GM21528 (cell line): ENCODE measurements around the gene ECEL1.
"Not testable (repeated sequence)": the region's sequence is repeated elsewhere in the genome, so short reads cannot be mapped to it uniquely, and the experiment has no call there.

ENCODE experiments used
- ATAC-seq: cut with Tn5 transposase; IDR thresholded peaks from one replicate; pipeline ENCODE4 v1.9.1; 2021; ENCODE audit warnings: mild to moderate bottlenecking, moderate library complexity; ENCODE audit not compliant: unreplicated experiment, low FRiP score

ECEL1 gene

DNA sequence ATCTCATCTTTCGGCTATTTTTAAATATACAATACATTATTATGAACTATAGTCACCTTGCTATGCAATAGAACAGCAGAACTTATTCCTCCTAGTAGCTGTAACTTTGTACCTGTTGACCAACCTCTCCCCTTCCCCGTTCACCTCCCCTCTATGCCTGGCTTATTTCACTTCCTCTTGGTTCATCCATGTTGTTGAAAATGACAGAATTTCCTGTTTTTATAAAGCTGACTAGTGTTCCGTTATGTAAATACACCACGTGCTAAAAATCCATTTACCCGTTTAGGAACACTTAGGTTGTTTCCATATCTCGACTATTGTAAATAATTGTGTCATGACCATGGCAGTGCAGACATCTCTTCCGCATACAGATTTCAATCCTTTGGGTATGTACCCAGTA lies 21.4 kb downstream of the ECEL1 start:
- ATAC-seq = no peak

DNA sequence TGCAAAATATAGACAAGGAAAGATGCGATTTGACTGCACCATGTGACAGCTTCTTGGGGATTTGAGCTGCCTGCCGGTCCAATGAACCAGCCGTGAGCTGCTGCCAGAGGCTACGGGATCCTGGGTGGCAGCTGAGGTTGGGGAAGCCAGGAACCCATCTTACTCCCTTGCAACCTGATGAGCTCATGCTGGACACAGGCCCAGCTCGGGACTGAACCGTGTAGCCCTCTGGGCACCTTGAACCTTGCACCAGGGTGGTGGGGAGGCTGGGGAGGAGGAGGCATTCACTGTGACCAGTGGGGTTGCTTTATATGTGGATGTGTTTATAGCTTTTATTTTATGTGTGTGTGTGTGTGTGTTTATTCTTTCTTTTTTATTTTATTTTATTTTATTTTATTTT lies 22.6 kb downstream of the ECEL1 start:
- ATAC-seq = no peak

DNA sequence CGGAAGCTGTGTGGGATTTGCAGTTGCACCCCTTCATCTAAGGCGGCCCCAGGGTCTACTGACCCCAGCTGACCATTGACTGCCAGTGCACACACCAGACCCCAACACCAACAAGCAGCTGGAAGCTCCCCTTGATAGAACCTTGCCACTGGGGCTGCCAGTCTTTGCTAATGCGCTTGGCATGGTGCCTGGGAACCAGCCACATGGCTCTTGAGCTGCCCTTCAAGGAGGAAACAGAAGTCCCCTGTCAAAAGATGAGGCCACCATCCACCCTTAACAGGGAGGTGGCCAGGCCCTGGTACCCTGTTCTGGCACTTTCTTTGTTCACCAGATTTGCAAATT lies 23.1 kb downstream of the ECEL1 start:
- ATAC-seq = no peak

DNA sequence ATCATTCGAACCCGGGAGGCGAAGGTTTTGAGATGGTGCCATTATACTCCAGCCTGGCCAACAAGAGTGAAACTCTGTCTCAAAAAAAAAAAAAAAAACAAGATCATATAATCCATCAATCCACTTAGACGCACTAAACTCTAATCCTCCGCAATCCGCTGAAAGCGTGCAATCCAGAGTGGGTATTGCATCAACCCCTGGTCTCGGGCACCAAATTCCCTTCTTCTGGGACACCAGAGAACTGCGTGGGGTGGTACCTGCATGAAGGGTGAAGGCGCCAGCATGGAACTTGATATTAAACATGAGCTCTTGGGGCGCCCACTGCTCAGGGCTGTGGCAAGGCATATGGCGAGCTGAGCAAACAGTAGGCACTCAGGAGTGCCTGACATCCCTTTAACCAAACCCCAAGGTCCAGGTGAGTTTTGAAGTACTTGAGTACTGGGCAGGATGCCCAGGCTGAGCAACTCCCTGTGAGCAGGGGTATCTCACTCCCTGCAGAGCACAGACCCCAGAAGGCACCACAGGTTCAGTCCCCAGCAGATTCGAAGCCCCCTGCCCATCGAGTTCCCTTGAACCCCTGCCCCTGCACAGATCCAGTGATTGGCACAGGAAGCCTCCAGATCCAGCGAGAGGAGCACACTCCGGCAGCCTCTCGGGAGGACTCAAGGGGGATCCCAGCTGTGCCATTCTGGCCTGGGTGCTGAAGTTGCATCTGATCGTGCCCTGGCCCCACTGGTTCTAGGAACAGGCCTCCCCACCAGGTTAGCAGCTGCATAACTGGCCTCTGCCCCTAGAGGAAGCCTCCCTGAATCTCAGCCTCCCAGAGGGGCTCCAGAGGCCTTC lies 23.7 kb downstream of the ECEL1 start:
- ATAC-seq = no peak

DNA sequence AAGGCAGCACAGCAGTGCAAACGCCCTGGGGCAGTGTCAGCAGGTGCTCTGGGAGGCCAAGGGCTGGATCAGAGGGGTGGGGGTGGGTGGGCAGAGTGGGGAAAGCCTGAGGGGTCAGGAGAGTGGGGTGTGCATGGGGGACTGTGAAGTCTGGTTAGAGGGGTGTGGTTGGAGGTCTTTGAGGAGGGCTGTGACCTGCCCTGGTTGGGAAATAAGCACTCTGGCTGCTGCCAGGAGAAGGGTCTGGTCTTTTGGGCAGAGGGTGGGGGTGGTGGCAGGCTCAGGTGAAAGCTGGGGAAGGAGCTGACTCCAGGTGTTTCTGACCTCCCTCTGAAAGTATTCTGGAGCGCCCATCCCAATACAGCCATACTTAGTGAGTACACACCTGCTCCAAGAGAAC lies 27.5 kb downstream of the ECEL1 start:
- no peak for ATAC-seq

DNA sequence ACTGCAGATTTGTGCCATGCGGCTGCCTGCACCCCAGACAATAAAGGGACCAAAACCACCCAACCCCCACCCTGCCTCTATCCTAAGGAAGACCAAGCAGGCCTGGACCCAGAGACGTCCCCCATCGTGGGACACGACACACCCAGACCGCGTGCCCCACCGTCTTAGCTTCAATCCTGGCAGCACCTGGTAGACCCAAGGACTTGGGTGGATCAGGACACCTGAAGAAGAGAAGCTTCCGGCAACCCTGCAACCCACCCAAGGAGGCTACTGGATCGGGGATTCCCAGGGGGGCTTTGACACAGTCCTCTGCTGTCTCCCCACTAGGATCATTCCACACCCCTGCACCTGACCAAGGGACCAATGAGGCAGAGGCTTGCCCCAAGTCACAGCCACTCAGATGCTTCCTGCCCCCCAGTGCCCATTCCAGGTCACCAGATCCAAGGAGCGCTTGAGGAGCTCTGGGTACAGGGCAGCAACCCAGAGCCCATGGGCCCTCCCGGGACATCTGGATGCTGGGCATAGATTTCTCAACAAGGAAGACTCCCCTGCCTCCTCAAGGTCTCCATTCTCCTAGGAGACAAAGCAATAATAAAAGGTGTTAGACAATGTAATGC lies 28.1 kb downstream of the ECEL1 start:
- ATAC-seq = no peak

DNA sequence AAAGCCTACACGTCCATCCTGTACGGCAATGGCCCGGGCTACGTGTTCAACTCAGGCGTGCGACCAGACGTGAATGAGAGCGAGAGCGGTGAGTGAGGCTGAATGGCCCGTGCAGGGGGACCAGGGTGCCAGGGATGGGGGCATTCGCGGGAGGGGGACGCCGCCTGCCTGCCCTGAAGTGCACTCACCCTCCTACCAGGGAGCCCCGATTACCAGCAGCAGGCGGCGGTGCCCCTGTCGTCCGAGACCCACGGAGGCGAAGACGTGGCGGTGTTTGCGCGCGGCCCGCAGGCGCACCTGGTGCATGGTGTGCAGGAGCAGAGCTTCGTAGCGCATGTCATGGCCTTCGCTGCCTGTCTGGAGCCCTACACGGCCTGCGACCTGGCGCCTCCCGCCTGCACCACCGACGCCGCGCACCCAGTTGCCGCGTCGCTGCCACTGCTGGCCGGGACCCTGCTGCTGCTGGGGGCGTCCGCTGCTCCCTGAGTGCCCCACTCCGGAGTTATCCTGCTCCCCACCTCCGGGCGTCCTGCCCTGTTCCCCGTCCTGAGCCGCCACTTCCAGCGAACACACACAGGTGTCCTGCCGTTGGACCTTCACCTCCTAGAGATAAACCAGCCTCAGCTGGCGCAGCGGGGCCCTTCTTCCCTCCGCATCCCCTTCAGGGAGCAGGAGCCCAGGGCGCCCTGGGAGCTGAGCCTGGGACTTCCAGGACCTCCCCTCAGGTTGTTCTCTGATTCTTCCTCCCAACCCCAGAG lies 28.8 kb downstream of the ECEL1 start:
- ATAC-seq = no peak

DNA sequence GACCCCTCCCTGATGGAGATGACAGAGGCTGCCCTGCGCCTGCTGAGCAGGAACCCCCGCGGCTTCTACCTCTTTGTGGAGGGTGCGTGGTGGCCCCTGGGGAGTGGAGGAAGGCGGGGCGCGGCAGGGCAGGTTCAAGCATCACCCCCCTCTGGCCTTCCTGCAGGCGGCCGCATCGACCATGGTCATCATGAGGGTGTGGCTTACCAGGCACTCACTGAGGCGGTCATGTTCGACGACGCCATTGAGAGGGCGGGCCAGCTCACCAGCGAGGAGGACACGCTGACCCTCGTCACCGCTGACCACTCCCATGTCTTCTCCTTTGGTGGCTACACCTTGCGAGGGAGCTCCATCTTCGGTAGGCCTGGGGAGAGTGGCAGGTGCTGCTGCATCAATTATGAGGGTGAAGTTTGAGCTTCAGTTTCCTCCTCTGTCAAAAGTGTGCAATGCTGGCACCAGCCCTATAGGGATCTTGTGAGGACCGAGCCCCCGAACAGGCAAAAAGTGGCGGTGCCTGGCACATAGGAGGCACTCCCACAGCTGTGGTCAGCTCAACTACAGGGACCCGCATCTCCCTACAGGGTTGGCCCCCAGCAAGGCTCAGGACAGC lies 29.5 kb downstream of the ECEL1 start:
- ATAC-seq = no peak

DNA sequence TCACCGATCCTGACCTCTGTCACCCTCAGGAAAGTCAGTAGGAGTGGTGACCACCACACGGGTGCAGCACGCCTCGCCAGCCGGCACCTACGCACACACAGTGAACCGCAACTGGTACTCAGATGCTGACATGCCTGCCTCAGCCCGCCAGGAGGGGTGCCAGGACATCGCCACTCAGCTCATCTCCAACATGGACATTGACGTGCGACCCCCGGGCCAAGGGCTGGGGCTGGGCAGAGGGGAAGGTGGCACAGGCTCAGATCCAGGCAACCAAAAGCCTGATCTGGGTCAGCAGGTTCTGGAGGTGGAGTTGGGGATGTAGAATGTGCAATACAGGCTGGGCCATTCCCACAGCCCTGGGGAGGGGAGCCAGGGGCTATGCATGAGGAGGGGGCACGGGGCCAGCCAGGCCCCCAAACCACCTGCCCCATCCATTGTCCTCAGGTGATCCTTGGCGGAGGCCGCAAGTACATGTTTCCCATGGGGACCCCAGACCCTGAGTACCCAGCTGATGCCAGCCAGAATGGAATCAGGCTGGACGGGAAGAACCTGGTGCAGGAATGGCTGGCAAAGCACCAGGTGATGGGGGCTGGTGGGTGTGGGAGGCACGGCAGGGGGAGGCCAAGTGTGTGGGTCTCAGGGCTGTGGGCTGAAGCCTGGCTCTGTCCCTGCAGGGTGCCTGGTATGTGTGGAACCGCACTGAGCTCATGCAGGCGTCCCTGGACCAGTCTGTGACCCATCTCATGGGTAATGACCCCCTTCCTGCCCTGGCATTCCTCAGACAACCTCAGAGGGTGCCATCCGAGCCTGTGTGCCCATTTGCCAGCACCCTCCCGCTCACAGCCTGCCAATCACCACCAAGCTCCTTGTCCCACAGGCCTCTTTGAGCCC lies 30.3 kb downstream of the ECEL1 start:
- ATAC-seq = no peak

DNA sequence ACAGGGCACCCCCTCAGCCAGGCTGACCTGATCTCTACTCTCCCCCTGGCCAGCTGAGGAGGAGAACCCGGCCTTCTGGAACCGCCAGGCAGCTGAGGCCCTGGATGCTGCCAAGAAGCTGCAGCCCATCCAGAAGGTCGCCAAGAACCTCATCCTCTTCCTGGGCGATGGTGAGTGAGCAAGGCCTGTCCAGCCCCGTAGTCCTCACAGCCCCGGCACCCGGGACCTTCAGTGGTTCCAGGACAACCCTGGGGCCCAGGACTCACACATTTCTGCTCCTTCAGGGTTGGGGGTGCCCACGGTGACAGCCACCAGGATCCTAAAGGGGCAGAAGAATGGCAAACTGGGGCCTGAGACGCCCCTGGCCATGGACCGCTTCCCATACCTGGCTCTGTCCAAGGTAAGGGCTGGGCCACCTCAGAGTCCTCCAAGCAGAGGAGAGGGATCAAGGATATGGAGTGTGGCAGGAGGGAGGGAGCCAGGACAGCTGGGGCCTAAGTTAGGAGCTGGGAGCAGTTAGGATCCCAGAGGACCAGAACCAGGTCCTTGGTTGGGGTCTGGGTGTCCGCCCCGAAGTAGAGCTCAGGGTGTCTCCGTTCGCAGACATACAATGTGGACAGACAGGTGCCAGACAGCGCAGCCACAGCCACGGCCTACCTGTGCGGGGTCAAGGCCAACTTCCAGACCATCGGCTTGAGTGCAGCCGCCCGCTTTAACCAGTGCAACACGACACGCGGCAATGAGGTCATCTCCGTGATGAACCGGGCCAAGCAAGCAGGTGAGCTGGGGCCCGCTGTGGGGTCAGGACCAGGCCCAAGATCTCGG lies 31.1 kb downstream of the ECEL1 start:
- no peak for ATAC-seq

DNA sequence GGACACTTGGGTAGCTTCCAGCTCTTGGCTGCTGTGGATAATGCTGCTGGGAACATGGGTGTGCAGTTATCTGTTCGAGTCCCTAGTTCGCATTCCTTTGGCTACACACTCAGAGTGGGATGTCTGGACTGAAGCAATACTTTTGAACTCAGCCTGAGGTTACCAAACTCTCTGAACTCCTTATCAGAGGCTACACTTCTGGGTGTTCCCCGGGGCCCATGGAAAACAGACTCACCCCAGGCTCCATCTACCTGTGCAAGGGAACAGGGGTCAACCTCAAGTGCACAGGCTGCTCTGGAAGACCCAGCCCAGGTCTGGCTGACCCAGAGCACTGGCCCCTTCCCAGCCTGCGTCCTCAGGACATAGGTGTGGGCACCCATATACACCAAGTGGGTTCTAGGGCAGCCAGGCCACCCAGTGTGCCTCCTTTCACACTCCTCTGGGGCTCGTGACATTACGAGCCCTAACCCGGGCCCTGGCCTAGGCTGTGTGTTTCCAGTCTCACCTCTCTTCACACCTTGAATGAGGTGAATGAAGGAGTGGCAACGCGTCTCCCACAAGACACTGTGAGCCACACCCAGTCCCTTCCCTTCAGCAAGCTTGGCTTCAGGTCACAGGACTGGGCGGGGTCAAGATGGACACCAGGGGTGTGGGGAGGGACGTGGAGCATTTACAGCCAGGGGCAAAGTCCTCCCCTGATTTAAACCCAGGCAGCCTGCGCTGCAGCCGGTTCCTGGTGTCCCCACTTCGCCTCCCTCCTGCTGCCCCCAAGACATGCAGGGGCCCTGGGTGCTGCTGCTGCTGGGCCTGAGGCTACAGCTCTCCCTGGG lies 32.0 kb downstream of the ECEL1 start, which contains the start of gene ALPI:
Gene ALPI (plus strand): TSS at position 728 of the 830 bp plus-strand sequence. CDS start 47 bp downstream, at position 775.
- no peak for ATAC-seq

DNA sequence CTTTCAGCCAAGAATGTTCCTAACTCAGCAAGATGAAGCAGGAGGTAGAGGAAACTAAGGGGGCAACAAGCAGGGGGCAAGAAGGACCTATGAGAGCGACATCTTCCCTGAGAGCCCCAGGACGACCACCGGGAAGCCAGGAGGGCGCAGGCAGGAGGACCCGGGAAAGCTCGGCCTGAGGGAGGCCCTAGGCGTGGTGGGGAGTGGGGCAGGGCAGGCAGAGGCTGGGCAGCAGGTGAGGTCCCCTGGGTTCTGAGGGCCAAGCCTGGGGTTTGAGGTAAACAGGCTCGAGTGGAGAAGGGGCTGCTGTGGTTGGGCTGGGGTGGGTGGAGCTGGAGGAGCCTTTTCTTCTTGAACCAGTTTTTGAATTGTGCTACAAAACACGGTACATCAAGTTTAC lies 33.0 kb downstream of the ECEL1 start:
- no peak for ATAC-seq

DNA sequence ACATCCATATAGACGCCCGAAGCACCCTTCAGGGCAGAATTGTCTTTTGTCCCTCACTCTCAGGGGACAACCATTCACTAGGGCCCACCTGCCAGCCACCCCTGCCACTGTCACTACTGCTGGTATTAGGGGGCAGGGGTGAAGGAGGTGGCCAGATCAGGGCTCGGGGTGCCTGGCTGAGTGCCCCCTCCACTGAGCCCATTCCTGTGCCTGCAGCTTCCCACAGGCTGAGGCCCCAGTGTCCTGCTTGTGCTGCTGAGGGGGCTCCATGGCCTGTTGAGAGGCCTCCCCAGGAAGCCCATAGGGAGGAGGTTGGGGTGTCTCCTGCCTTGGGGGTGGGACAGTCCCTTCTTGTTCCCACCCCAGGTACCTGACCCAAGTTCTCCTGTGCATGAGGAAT lies 36.0 kb downstream of the ECEL1 start:
- ATAC-seq = not testable (repeated sequence)

DNA sequence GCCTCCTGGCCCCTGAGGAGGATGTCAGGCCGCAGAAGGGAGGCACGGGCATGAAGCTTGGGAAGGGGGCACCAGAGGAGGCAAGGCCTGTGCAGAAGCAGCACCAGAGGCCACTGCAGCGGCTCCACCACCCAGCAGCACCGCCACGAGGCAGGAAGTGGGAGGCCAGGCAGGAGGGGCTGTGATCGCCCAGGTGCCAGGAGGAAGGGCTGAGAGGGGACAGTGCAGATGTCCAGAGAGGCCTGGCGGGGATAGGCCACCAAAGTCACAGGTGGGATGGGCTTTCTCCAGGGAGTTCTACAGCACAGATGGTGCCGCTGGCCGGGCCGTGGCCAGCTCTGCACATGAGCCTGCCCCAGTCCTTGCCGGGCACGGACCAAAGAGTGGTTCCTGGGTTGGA lies 37.7 kb downstream of the ECEL1 start:
- ATAC-seq = no peak

DNA sequence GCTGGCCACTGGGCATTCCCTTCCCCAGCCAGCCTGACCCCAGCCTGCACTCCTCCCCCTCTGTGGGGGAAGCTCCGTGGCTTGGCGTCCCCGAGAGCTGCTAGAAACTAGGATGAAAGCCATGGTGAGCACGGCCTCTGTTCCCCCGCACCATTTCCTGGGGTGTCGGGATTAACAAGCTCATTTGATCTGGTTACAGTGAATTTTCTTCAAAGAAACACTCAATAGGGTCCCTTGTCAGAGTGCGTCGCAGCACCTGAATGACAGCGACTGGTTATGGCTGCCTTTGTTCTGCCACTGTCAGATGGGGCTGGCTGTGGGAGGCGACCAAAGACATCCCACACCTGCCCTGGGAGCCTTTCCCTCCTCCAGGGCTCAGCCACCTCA lies 39.3 kb downstream of the ECEL1 start:
- no peak for ATAC-seq

DNA sequence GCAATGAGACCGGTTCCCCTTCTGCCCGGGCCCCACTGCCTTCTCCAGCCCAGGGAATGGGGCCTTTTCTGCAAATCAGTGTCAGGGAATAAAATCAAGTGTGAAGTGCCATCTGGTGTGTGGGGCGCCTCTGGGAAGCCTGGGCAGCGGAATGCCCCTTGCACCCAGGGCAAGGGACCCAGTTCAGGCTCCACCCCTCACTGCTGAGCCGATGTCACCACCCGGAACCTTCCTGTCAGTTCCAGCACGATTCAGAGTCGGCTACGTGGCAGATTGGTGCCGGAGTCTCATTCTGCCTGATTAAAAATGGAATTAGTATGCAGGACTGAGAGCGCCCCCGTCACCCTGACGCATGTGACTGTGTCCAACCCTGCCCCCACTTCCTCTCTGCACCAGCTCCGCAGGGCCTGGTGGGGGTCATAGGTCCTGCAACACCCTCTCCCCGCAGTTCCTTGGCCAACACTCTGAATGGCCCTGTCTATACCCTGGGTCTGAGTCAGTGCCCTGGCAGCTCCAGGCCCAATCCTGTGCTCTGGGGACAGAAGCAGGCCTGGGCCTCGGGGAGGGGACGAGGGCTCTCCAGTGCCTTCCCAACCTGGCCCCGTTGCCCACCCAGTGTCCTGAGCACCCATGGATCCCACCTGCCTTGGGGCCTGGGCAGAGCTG lies 39.9 kb downstream of the ECEL1 start:
- no peak for ATAC-seq

DNA sequence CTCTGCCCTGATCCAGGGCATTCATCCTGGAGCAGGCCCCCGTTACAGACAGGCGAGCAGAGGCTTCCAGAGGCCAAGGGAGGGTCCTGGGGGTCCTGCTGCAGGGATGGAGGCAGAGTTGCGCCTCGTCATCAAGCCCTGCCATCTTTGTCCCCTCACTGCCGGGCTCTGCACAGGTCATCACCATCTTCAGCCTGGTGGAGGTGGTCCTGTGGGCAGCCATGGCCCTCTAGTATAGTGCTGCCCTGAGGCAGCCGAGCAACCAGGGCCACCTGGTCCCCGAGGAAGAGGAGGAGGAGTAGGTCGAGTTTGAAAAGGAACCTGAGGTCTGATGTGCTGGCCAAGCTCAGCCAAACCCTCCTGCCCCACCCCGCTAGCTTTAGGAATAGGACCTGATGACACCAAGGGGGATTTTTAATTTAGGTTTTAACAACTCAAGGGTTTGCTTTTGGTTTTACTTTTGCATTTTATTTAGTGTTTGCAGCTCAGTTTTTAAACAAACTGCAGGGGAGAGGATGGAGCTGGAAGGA lies 40.5 kb downstream of the ECEL1 start:
- ATAC-seq = no peak
